ENCODE results near the gene RAD51B.

The RAD51B gene

GRCh38 chr14:68124979-68125731, 305.6 kb downstream of the RAD51B start:
- no peak for DNase-seq

GRCh38 chr14:68127166-68127565, 307.6 kb downstream of the RAD51B start:
- DNase-seq: no peak

- DNase-seq: no peak
Measured at GRCh38 chr14:68131907-68132306, 312.3 kb downstream of the RAD51B start.

GRCh38 chr14:68132563-68133121, 313.1 kb downstream of the RAD51B start:
- DNase-seq: no peak

GRCh38 chr14:68133856-68134255, 314.3 kb downstream of the RAD51B start:
- no peak for DNase-seq

- DNase-seq: no peak
Measured at GRCh38 chr14:68135028-68135427, 315.4 kb downstream of the RAD51B start.

- DNase-seq: no peak
Measured at GRCh38 chr14:68135566-68135965, 316.0 kb downstream of the RAD51B start.

- DNase-seq: no peak
Measured at GRCh38 chr14:68137704-68138619, 318.4 kb downstream of the RAD51B start.

- no peak for DNase-seq
Measured at GRCh38 chr14:68139431-68140075, 320.0 kb downstream of the RAD51B start.

GRCh38 chr14:68140076-68140741, 320.6 kb downstream of the RAD51B start:
- no peak for DNase-seq

- DNase-seq: no peak
Measured at GRCh38 chr14:68140806-68141205, 321.2 kb downstream of the RAD51B start.

GRCh38 chr14:68141281-68142088, 321.9 kb downstream of the RAD51B start:
- no peak for DNase-seq

GRCh38 chr14:68143341-68143841, 323.8 kb downstream of the RAD51B start:
- peak; percentile 61 for DNase-seq

GRCh38 chr14:68144051-68144681, 324.6 kb downstream of the RAD51B start:
- no peak for DNase-seq

- no peak for DNase-seq
Measured at GRCh38 chr14:68145036-68145435, 325.5 kb downstream of the RAD51B start.

GRCh38 chr14:68145539-68145938, 326.0 kb downstream of the RAD51B start:
- no peak for DNase-seq

GRCh38 chr14:68146818-68147217, 327.2 kb downstream of the RAD51B start:
- DNase-seq: no peak

GRCh38 chr14:68147303-68147702, 327.7 kb downstream of the RAD51B start:
- no peak for DNase-seq

GRCh38 chr14:68148276-68148675, 328.7 kb downstream of the RAD51B start:
- no peak for DNase-seq

GRCh38 chr14:68148763-68149162, 329.2 kb downstream of the RAD51B start:
- no peak for DNase-seq

GRCh38 chr14:68153275-68153674, 333.7 kb downstream of the RAD51B start:
- no peak for DNase-seq
